ENCODE measurements around the gene VAMP8.

DNA sequence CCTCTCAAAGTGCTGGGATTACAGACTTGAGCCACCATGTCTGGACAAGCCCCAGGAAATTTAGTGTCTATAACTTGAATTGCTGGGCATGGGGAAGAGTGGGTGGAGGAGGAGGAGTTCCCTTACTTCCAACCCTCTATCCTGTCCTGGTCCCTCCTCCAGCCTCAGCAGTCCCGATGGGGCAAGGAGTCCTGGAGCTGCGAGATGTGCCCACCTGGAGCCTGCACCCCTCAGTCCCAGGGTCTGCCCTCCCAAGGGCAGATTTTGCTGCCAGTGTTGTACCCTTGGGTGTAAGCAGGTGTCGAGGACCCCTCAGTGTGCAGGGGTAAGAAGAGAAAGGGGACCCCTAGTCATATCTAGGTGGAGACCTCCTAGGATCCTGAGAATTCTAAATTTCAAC, 2.8 kb downstream of the VAMP8 start:
- TF ChIP-seq ATF6 (CRISPR knock-in tag; IDR thresholded peaks at IDR 0.05) (no peak), E2F4 (CRISPR knock-in tag; IDR thresholded peaks at IDR 0.05; ENCODE audit: borderline replicate concordance, low read depth) (no peak), CTCF (IDR thresholded peaks at IDR 0.05) (no peak), JAZF1 (CRISPR knock-in tag; IDR thresholded peaks at IDR 0.05) (no peak), ZNF138 (CRISPR knock-in tag; conservative IDR thresholded peaks at IDR 0.05) (no peak)
- TF ChIP-seq, protein P1, sequence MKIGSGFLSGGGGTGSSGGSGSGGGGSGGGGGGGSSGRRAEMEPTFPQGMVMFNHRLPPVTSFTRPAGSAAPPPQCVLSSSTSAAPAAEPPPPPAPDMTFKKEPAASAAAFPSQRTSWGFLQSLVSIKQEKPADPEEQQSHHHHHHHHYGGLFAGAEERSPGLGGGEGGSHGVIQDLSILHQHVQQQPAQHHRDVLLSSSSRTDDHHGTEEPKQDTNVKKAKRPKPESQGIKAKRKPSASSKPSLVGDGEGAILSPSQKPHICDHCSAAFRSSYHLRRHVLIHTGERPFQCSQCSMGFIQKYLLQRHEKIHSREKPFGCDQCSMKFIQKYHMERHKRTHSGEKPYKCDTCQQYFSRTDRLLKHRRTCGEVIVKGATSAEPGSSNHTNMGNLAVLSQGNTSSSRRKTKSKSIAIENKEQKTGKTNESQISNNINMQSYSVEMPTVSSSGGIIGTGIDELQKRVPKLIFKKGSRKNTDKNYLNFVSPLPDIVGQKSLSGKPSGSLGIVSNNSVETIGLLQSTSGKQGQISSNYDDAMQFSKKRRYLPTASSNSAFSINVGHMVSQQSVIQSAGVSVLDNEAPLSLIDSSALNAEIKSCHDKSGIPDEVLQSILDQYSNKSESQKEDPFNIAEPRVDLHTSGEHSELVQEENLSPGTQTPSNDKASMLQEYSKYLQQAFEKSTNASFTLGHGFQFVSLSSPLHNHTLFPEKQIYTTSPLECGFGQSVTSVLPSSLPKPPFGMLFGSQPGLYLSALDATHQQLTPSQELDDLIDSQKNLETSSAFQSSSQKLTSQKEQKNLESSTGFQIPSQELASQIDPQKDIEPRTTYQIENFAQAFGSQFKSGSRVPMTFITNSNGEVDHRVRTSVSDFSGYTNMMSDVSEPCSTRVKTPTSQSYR (CRISPR knock-in tag; IDR thresholded peaks at IDR 0.05), result no peak
- TF ChIP-seq, protein P2, sequence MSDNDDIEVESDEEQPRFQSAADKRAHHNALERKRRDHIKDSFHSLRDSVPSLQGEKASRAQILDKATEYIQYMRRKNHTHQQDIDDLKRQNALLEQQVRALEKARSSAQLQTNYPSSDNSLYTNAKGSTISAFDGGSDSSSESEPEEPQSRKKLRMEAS (CRISPR knock-in tag; IDR thresholded peaks at IDR 0.05), result no peak
- TF ChIP-seq, protein P3, sequence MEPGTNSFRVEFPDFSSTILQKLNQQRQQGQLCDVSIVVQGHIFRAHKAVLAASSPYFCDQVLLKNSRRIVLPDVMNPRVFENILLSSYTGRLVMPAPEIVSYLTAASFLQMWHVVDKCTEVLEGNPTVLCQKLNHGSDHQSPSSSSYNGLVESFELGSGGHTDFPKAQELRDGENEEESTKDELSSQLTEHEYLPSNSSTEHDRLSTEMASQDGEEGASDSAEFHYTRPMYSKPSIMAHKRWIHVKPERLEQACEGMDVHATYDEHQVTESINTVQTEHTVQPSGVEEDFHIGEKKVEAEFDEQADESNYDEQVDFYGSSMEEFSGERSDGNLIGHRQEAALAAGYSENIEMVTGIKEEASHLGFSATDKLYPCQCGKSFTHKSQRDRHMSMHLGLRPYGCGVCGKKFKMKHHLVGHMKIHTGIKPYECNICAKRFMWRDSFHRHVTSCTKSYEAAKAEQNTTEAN (CRISPR knock-in tag; IDR thresholded peaks at IDR 0.05), result no peak
- TF ChIP-seq, protein P4, sequence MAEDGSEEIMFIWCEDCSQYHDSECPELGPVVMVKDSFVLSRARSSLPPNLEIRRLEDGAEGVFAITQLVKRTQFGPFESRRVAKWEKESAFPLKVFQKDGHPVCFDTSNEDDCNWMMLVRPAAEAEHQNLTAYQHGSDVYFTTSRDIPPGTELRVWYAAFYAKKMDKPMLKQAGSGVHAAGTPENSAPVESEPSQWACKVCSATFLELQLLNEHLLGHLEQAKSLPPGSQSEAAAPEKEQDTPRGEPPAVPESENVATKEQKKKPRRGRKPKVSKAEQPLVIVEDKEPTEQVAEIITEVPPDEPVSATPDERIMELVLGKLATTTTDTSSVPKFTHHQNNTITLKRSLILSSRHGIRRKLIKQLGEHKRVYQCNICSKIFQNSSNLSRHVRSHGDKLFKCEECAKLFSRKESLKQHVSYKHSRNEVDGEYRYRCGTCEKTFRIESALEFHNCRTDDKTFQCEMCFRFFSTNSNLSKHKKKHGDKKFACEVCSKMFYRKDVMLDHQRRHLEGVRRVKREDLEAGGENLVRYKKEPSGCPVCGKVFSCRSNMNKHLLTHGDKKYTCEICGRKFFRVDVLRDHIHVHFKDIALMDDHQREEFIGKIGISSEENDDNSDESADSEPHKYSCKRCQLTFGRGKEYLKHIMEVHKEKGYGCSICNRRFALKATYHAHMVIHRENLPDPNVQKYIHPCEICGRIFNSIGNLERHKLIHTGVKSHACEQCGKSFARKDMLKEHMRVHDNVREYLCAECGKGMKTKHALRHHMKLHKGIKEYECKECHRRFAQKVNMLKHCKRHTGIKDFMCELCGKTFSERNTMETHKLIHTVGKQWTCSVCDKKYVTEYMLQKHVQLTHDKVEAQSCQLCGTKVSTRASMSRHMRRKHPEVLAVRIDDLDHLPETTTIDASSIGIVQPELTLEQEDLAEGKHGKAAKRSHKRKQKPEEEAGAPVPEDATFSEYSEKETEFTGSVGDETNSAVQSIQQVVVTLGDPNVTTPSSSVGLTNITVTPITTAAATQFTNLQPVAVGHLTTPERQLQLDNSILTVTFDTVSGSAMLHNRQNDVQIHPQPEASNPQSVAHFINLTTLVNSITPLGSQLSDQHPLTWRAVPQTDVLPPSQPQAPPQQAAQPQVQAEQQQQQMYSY (CRISPR knock-in tag; IDR thresholded peaks at IDR 0.05), result no peak
